Skeletal muscle satellite cell (primary cell): ENCODE results near the gene ATL1.

ENCODE experiments used
- H3K27me3 ChIP-seq: 2 replicates; pipeline ENCODE4 v1.7.0; 2013; ENCODE audit warnings: low read length; ENCODE audit not compliant: control insufficient read depth, insufficient read depth
- H3K36me3 ChIP-seq: 2 replicates; pipeline ENCODE4 v1.7.0; 2013; ENCODE audit warnings: mild to moderate bottlenecking, control low read depth, low read length; ENCODE audit not compliant: insufficient read depth
- H3K4me1 ChIP-seq: 2 replicates; pipeline ENCODE4 v1.7.0; 2013; ENCODE audit warnings: low read length; ENCODE audit not compliant: control insufficient read depth, insufficient read depth
- H3K4me2 ChIP-seq: 2 replicates; pipeline ENCODE4 v1.7.0; 2013; ENCODE audit warnings: mild to moderate bottlenecking, low read length
- H3K4me3 ChIP-seq: 2 replicates; pipeline ENCODE4 v1.7.0; 2013; ENCODE audit warnings: low read length
- H3K9ac ChIP-seq: 2 replicates; pipeline ENCODE4 v1.7.0; 2013; ENCODE audit warnings: mild to moderate bottlenecking, low read depth, low read length, moderate library complexity
- H3K9me3 ChIP-seq: replicated peaks from 2 replicates; pipeline ENCODE4 v1.7.0; 2013; ENCODE audit warnings: mild to moderate bottlenecking, control low read depth, low read length

ATL1 gene

DNA sequence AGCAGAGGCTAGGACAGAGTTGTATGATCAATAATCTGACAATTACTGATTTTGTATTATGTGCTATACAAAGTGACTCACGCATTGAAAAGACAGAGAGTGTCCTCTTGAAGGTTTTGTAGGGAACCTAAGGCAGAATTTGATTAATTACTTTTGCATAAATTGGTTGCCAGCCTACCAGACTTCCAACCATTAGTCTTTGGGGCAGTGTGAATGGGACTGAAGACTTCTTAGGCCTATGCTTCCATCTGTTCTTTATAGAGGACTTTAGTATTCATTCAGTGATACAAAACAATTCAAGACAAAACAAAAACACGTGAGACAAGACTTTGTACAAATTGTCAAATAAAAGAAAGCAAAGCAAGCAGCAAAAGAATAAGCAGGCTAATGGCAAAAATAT, 46.5 kb downstream of the ATL1 start:
- no peak overlapping the region for H3K9ac ChIP-seq
- peaks cover 7% of the 10 kb centered on the region for H3K4me1 ChIP-seq
- H3K4me3 ChIP-seq = no peak overlapping the region
- H3K27me3 ChIP-seq = no peaks in the 10 kb centered on the region
- no peak overlapping the region for H3K4me2 ChIP-seq
- no peaks in the 10 kb centered on the region for H3K36me3 ChIP-seq
- H3K9me3 ChIP-seq = no peaks in the 10 kb centered on the region

DNA sequence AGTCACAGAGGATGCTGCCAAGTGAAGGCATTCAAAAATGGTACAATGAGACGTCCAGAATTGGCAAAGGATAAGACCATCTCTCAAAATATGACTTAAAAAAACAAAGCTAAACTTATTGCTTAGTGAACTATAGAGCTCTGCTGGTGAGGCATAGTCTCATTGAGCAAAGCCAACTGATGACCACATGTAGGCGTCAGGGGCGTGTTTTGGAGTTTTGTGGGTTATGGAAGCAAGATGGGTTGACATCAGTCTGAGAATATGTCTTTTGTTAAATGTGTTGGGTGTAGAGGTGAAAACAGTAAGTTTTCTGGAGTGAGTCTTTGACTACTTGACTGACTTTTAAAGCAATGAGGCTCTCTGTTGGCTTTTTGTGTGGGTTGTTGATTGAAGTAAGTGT, 47.2 kb downstream of the ATL1 start:
- no peak overlapping the region for H3K4me2 ChIP-seq
- H3K4me1 ChIP-seq = no peaks in the 10 kb centered on the region
- H3K27me3 ChIP-seq = no peaks in the 10 kb centered on the region
- no peak overlapping the region for H3K4me3 ChIP-seq
- H3K9me3 ChIP-seq = no peaks in the 10 kb centered on the region
- H3K9ac ChIP-seq = no peak overlapping the region
- H3K36me3 ChIP-seq = no peaks in the 10 kb centered on the region

DNA sequence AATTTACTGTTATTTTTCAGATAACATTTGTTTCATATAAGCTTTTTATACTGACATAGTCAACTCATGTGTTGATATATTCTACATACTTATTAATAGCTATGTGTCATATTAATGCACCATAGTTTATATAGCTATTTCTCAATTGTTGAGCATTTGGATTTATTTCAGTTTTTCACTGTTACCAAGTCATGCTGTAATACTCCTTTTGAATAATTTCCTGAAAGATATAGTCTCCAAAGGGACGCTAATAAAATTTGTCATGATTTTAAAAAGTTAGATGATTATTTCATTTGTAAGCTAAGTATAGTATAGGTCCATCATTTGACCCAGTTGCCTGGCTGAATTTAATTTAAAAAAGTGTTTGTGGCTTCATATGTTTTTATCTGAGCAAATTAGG, 47.8 kb downstream of the ATL1 start:
- Histone ChIP-seq H3K4me3 (no peak overlapping the region), H3K27me3 (no peaks in the 10 kb centered on the region), H3K9ac (no peak overlapping the region), H3K4me1 (no peaks in the 10 kb centered on the region), H3K4me2 (no peak overlapping the region), H3K36me3 (no peaks in the 10 kb centered on the region), H3K9me3 (no peaks in the 10 kb centered on the region)

DNA sequence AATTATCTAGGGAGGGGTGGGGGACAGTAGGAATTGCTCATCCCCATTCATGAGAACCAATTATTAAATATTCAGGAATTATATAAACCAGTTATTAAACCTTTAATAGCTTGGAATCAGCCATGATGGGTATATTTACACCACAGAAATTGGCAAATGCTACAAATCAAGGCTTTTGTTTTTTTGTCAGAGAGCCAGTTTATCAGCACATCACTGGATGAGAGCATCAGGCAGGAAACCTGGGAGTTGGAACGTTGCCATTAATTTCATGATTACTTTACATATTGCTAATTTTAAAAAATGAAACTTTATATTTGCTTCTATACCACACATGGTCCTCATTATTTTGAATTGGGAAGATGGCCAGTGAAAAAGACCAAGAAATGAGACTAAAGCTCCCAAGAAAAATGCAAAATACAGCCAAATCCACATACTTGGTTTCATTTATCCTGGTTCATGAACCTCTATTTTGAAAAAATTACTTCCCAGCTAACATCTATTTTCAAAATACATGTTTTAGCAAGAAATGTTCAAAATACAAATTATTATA, 48.4 kb downstream of the ATL1 start:
- Histone ChIP-seq H3K4me3 (no peak overlapping the region), H3K36me3 (no peaks in the 10 kb centered on the region), H3K9ac (no peak overlapping the region), H3K9me3 (no peaks in the 10 kb centered on the region), H3K4me2 (no peak overlapping the region), H3K4me1 (no peaks in the 10 kb centered on the region), H3K27me3 (no peaks in the 10 kb centered on the region)

DNA sequence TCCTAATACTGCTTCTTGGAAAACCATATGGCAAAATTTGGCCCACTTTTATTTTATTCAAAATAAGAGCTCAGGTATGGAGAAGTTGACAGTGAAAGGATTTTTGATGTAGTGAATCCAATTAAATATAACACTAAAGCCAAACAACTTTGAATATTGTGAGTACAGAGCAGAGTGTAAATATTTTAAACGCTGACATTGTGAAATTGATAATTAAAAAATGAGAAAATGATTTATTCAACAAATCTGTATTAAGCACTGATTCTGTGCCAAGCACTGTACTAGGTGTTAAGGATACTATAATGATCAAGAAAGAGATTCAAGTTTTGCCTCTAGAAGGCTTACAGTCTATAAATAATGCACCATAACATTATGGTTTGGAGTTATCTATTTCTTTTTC, 50.5 kb downstream of the ATL1 start:
- H3K4me2 ChIP-seq = no peak overlapping the region
- H3K4me1 ChIP-seq = no peaks in the 10 kb centered on the region
- H3K36me3 ChIP-seq = no peaks in the 10 kb centered on the region
- no peaks in the 10 kb centered on the region for H3K27me3 ChIP-seq
- no peak overlapping the region for H3K4me3 ChIP-seq
- no peaks in the 10 kb centered on the region for H3K9me3 ChIP-seq
- no peak overlapping the region for H3K9ac ChIP-seq

DNA sequence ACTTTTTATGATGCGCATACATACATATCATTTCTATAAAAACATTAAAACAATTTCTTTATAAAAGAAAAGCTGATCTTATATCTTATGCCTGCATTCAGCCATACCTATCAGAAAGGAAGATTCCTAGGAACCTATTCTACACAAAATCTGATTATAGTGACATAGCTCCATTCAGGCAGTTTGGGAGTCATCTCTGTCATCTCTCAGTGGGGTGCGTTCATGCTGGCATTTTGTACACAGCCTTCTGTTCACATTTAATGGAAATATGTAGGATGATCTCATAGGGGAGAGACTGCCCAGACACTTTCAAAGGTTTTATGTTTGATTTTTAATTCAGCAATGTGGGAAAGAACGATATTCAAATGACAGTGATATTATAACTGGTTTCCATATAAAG, 52.9 kb downstream of the ATL1 start:
- H3K4me2 ChIP-seq = no peak overlapping the region

DNA sequence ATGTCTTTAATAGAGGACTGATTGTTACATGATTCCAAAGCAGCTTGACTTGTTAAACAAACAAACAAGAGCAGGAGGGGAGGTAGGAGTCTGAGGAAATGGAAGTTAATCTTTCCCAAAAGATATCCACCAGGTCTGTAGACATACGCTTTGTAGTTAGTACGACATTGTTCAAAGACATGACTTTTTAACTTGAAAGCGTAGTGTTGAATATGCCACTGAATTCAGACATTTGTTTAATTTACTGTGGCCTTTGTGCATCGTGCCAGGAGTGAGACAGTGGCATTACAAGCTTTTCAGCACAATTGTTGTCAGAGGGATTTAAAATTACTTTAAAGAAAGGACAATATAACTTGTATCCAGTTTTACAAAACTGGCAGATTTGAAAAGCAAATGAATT, 55.1 kb downstream of the ATL1 start:
- Histone ChIP-seq H3K9me3 (no peaks in the 10 kb centered on the region), H3K4me2 (no peak overlapping the region), H3K4me3 (no peak overlapping the region), H3K9ac (no peak overlapping the region), H3K36me3 (no peaks in the 10 kb centered on the region), H3K27me3 (no peaks in the 10 kb centered on the region), H3K4me1 (peaks cover under 1% of the 10 kb centered on the region)

More for the DNA sequence above, 52.9 kb downstream of the ATL1 start:
- H3K9me3 ChIP-seq = no peaks in the 10 kb centered on the region
- no peaks in the 10 kb centered on the region for H3K36me3 ChIP-seq
- no peak overlapping the region for H3K4me3 ChIP-seq
- no peaks in the 10 kb centered on the region for H3K4me1 ChIP-seq
- no peak overlapping the region for H3K9ac ChIP-seq
- no peaks in the 10 kb centered on the region for H3K27me3 ChIP-seq

DNA sequence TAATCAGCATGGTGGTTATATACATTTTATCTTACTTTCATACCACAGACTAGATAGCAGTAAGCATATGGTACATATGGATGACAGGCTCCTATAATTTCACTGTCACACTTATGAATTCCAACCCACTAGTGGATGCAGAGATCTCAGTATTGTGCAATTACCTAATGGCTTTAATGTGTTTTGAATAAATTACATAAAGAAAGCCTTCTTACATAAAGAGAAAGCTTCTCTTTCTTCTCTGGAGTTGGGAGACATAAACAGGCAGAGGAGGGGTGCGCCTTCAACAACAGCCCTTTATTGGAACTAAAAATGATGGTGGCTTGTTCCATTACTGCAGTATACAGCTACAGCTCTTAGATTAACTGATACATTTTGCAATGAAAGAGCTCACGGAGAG, 55.6 kb downstream of the ATL1 start:
- Histone ChIP-seq H3K27me3 (no peaks in the 10 kb centered on the region), H3K36me3 (no peaks in the 10 kb centered on the region), H3K4me2 (no peak overlapping the region), H3K9ac (no peak overlapping the region), H3K4me3 (no peak overlapping the region), H3K4me1 (peaks cover 6% of the 10 kb centered on the region), H3K9me3 (no peaks in the 10 kb centered on the region)

DNA sequence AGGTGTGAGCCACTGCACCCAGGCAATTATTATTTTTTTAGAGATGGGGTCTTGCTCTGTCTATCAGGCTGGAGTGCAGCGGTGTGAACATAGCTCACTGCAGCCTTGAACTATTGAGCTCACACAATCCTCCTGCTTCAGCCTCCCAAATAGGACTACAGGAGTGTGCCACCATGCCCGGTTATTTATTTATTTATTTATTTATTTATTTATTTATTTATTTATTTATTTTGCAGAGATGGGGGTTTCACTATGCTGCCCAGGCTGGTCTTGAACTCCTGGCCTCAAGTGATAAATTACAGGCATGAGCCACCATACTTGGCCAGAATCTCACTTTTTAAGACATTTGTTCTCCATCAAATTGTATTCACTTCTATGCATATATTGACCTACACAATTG, 56.3 kb downstream of the ATL1 start:
- Histone ChIP-seq H3K9me3 (no peaks in the 10 kb centered on the region), H3K9ac (no peak overlapping the region), H3K4me3 (no peak overlapping the region), H3K36me3 (no peaks in the 10 kb centered on the region), H3K4me1 (peaks cover 11% of the 10 kb centered on the region), H3K27me3 (no peaks in the 10 kb centered on the region), H3K4me2 (no peak overlapping the region)

DNA sequence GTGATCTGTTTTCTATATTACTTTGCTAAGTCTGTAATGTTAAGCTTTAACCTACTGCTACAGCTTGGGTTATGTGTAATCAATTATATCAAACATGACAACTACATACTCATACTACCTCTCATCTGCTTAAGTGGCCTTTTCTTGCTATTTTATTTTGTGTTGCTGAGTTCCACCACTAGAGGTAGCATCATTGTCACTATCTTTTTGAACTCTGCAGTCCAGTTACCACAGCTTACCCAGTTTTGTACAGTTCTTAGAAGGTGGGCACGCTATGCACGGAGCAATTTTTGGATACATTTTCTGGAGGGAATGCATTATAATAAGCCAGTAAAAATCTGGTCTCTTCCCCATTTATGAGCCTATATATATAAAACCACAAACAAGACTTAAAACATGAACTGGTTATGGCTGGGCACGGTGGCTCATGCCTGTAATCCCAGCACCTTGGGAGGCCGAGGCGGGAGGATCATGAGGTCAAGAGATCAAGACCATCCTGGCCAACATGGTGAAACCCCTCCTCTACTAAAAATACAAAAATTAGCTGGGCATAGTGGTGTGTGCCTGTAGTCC, 59.7 kb downstream of the ATL1 start:
- Histone ChIP-seq H3K4me3 (no peak overlapping the region), H3K36me3 (no peaks in the 10 kb centered on the region), H3K4me2 (no peak overlapping the region), H3K4me1 (peaks cover 11% of the 10 kb centered on the region), H3K9ac (no peak overlapping the region), H3K9me3 (no peaks in the 10 kb centered on the region), H3K27me3 (no peaks in the 10 kb centered on the region)

DNA sequence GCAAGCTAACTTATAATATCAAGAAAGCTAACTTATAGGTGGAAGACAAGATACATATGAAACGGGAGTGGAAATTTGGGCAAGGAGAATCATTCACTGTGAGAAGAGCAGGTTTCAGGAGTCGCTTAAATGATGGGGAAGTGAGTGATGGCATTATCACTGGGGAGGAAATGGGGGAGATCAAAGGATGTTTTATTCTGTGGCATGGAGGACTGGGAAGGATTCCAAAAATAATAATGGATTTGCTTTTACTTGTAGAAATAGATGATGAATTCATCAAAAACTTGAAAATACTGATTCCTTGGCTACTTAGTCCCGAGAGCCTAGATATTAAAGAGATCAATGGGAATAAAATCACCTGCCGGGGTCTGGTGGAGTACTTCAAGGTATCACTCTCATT, 60.4 kb downstream of the ATL1 start:
- no peak overlapping the region for H3K4me2 ChIP-seq
- H3K9ac ChIP-seq = no peak overlapping the region
- H3K27me3 ChIP-seq = no peaks in the 10 kb centered on the region
- no peaks in the 10 kb centered on the region for H3K9me3 ChIP-seq
- H3K36me3 ChIP-seq = no peaks in the 10 kb centered on the region
- peaks cover 11% of the 10 kb centered on the region for H3K4me1 ChIP-seq
- no peak overlapping the region for H3K4me3 ChIP-seq

DNA sequence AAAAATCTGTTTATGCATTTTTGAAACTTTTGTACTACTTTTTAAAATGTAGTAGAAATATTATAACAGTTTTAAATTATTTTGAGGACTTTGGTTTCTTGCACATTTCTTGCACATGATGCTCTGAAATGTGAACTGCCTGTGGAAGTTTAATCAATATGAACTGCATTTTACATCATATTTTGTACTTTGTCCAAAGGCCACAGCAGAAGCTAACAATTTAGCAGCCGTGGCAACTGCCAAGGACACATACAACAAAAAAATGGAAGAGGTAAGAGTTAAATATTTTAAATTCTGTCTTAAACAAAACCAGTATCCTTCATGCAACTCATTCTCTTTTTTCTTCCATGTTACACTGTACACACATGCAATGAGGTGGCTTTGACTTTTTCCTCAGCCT, 63.0 kb downstream of the ATL1 start:
- Histone ChIP-seq H3K4me1 (peaks cover 11% of the 10 kb centered on the region), H3K4me3 (no peak overlapping the region), H3K9me3 (no peaks in the 10 kb centered on the region), H3K4me2 (no peak overlapping the region), H3K27me3 (no peaks in the 10 kb centered on the region), H3K36me3 (peaks cover 1% of the 10 kb centered on the region), H3K9ac (no peak overlapping the region)
